Right lobe of liver (tissue), 6 donors: Measurements from ENCODE around the gene ST14. TPM values are rescaled to one million over a fixed set of nuclear protein-coding genes. Genes with fewer than 3 reads are reported as not detected.

Experiments used
- ATAC-seq, 4 donors: fragments of 200-7000 bp; cut with Tn5 transposase; one replicate each; pipeline ENCODE4 v1.9.1; 2020; ENCODE audit warnings: mild to moderate bottlenecking in 4 of 4, moderate library complexity in 4 of 4
- DNase-seq, 3 donors: peaks; one replicate each; pipeline ENCODE4 v3.0.0-alpha.2; 2020
- H3K27ac ChIP-seq, 3 donors: fragments of 200-600 bp; one replicate each; pipeline ENCODE4 v1.8.0; 2022
- H3K27me3 ChIP-seq, 2 donors: fragments of 200-600 bp; one replicate each; pipeline ENCODE4 v1.8.0; 2022
- H3K36me3 ChIP-seq, 4 donors: fragments of 200-600 bp; sonication (generic) in 1 of 4; one replicate each; pipeline versions ENCODE4 v1.5.1 to v1.8.0; 2017 to 2022; ENCODE audit warnings: control low read depth in 1 of 4
- H3K4me1 ChIP-seq, 4 donors: fragments of 200-600 bp; sonication (generic) in 1 of 4; one replicate each; pipeline versions ENCODE4 v1.5.1 to v1.8.0; 2017 to 2022; ENCODE audit warnings: control low read depth in 1 of 4
- H3K4me3 ChIP-seq, 3 donors: fragments of 200-600 bp; one replicate each; pipeline ENCODE4 v1.8.0; 2022
- H3K9me3 ChIP-seq, 4 donors: fragments of 200-600 bp; sonication (generic) in 1 of 4; one replicate each; pipeline versions ENCODE4 v1.5.1 to v1.8.0; 2017 to 2022; ENCODE audit warnings: control low read depth in 1 of 4
- POLR2A ChIP-seq: fragments of 450-650 bp; IDR thresholded peaks from one replicate; pipeline ENCODE4 v1.6.1; 2017; ENCODE audit warnings: antibody characterized with exemption, mild to moderate bottlenecking
- WGBS: methylation state at CpG from one replicate; pipeline ENCODE4 v1.1.6; 2018; ENCODE audit warnings: low coverage, low lambda C conversion rate; ENCODE audit not compliant: insufficient coverage; ENCODE audit errors: missing lambda C conversion rate; 5-methylcytosine and 5-hydroxymethylcytosine counted together
- intact Hi-C, 2 donors: fragments of 100-400 bp; cut with DNase I; formaldehyde crosslinking; loops; one replicate each; pipeline versions ENCODE4 v1.11.2 to v1.14.1; 2022
- total RNA-seq, 6 experiments: library from RNA; depleted of rRNA in 2 of 6; stranded (reverse); fragments of >200 nt in 2 of 6; fragmentation: NEBNext Ultra II Directional in 3 of 6; extraction: Animal tissue kit (Norgen Biotek cat#: 25700) in 3 of 6; gene quantifications; one replicate each; pipeline versions ENCODE4 v1.1.0 to v1.2.4, GENCODE V29; 2016 to 2023
- TF ChIP-seq, protein P1 (sequence below), 4 donors: fragments of 200-600 bp in 3 of 4; fragments of 450-650 bp in 1 of 4; IDR thresholded peaks; one replicate each; pipeline versions ENCODE4 v1.5.1 to v1.8.0; 2016 to 2022; ENCODE audit warnings: antibody characterized with exemption in 4 of 4, mild to moderate bottlenecking in 2 of 4
- donor health status: DM: no; HTN: yes; CAD: no.
- donor health status: DM: no; HTN: no; CAD: no.
- donor health status: DM: no; HTN: no; CAD: no.
- donor health status: DM: no; HTN: yes; CAD: no.
- donor health status: DM: no; HTN: yes; CAD: no.

Gene ST14
- total RNA-seq, 6 experiments from 2014 or later: 2.5 to 16.7 (median 10.8) TPM

DNA sequence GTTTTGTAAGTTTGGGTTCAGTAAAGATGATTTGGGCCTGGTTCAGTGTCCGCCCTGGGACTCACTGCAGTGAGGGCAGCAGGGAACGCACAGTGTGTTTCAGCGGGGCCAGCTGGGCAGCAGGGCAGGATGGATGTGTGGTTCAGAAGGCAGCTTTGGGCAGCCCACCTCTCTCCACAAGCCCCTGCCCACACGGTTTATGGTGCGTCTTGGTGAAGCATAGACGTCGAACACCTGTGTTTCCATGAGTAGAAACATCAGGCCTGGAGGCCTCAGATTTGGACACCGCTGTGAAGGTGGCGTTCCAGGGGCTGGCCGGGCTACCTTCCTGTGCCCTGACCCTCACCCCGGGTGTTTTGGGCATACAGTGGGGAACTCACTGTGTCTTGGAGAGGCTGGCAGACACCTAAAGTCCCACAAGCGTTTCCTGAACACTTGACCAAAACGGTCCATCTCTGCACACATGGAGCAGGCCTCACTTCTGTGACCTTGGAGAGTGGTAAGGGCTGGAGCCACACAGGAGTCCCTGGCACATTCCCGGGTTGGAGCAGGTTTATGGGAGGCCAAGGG is 59.0 kb downstream of the ST14 start:
- ATAC-seq (no peak), DNase-seq (no peak)
- Histone ChIP-seq H3K27ac (no peak overlapping the region), H3K4me3 (no peak overlapping the region), H3K4me1 (no peaks in the 10 kb centered on the region), H3K9me3 (no peaks in the 10 kb centered on the region), H3K27me3 (no peaks in the 10 kb centered on the region), H3K36me3 (no peaks in the 10 kb centered on the region)
- intact Hi-C loops: loop anchor here (10.0 kb wide), 3 partner anchors 156 to 646 kb away; partner anchors contain the start of gene ADAMTS8 (in 1 of the 2)
- no CpG with 5 or more reads among the region's 14 CpGs for WGBS
- TF ChIP-seq, protein P1, sequence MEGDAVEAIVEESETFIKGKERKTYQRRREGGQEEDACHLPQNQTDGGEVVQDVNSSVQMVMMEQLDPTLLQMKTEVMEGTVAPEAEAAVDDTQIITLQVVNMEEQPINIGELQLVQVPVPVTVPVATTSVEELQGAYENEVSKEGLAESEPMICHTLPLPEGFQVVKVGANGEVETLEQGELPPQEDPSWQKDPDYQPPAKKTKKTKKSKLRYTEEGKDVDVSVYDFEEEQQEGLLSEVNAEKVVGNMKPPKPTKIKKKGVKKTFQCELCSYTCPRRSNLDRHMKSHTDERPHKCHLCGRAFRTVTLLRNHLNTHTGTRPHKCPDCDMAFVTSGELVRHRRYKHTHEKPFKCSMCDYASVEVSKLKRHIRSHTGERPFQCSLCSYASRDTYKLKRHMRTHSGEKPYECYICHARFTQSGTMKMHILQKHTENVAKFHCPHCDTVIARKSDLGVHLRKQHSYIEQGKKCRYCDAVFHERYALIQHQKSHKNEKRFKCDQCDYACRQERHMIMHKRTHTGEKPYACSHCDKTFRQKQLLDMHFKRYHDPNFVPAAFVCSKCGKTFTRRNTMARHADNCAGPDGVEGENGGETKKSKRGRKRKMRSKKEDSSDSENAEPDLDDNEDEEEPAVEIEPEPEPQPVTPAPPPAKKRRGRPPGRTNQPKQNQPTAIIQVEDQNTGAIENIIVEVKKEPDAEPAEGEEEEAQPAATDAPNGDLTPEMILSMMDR (IDR thresholded peaks at IDR 0.05): no peak
- no peak for TF ChIP-seq POLR2A

DNA sequence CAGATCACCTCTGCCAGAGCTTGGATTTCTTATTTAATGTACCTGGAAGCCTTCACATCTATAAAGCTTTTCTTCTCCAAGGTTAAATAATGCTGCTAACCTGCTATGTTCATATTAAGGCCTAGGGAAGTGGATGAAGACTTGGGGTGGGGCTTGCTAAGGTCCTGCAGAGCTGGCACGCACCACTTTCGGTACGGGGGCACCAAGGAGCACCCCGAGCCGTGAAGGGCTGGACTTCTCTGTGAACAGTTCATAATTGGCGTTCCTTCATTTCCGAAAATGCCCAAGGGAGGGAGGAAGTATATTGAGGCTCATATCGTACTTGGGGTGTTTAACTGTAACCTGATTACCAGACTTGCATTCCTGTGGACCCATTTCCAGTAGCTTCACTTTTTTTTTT is 59.6 kb downstream of the ST14 start:
- 95% methylated on average over 8 of the region's 8 CpGs for WGBS
- Histone ChIP-seq H3K4me3 (no peak overlapping the region), H3K27me3 (no peaks in the 10 kb centered on the region), H3K27ac (no peak overlapping the region), H3K4me1 (no peaks in the 10 kb centered on the region), H3K9me3 (no peaks in the 10 kb centered on the region), H3K36me3 (no peaks in the 10 kb centered on the region)
- DNase-seq: no peak
- TF ChIP-seq, protein P1 (IDR thresholded peaks at IDR 0.05): no peak
- TF ChIP-seq POLR2A: no peak
- intact Hi-C loops: loop anchor here (10.0 kb wide), 3 partner anchors 156 to 646 kb away; partner anchors contain the start of gene ADAMTS8 (in 1 of the 2)
- no peak for ATAC-seq

DNA sequence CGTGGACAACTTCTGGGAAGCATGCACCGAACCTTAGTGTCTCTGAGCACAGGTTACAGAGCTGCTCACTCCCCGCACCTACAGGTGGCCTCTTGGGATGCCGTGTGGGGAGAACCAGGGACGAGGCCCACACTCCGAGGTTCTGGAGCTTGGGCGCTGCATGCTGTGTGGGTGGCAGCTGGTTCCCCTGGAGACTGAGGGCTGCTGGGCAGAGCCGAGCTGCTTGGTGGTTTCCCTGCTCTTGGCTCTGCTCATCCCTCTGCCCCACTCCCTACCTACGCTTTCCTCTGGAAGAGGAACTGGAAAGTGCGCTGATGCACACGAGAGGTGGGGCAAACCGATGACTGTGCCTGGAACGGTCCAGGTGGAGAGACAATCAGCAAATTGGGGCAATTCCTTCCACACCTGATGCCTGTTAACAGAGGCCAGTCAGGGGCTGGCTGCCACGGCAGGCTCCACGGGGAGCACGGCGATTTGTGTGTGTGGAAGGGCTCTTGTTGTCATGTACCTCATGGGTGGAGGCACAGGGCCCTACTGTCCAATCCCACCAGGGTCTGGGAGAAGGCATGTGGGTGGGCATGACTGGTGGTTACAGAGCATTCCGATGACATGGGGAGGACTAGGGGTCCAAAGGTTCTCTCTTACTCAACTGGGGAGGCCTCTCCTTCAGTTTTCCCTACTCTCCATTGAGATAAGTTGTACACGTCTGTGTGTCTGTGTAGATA is 60.9 kb downstream of the ST14 start:
- Histone ChIP-seq H3K4me1 (no peaks in the 10 kb centered on the region), H3K27me3 (no peaks in the 10 kb centered on the region), H3K4me3 (no peak overlapping the region), H3K9me3 (no peaks in the 10 kb centered on the region), H3K36me3 (no peaks in the 10 kb centered on the region), H3K27ac (no peak overlapping the region)
- ATAC-seq (peak in 1 of 4 donors; percentile 6), DNase-seq (no peak)
- WGBS: 81% methylated on average over 3 of the region's 19 CpGs
- no peak for TF ChIP-seq POLR2A
- TF ChIP-seq, protein P1 (IDR thresholded peaks at IDR 0.05): no peak
- intact Hi-C loops: no loop called here

DNA sequence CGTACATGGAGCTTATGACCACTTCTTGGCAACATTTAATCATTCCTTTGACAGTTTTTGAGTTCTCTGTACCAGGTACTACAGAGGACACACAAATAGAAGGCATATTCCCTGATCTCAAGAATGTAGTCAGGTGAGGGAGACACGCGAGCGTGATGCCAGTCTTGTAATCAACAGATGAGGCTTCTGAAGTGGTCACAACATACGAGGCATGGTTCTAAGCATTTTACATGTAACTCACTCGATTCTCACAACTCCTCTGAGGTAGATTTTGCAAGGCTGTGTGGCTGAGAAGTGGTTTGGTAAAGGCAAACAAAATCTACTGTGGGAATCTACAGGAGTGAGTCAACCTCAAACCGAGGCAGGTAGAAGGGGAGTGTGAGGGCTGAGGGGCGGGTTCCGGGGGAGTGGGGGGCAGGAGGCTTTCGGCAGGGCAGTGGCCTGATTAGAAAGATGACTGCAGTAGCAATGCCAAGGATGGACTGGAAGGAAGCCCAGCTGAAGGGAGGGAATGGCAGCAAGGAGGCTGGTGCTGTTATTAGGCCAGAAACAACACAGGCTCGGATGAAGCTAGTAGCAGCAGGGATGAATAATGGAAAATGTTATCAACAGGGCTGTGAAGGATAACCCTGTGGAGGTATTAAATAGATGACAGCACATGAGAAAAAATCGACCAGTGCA is 63.8 kb downstream of the ST14 start:
- H3K4me3 ChIP-seq: no peak overlapping the region
- H3K27ac ChIP-seq: no peak overlapping the region
- ATAC-seq (no peak), DNase-seq (no peak)
- intact Hi-C loops: no loop called here
- H3K27me3 ChIP-seq: no peaks in the 10 kb centered on the region
- 80% methylated on average over 10 of the region's 12 CpGs for WGBS
- TF ChIP-seq, protein P1 (IDR thresholded peaks at IDR 0.05): no peak
- TF ChIP-seq POLR2A: no peak
- H3K9me3 ChIP-seq: no peaks in the 10 kb centered on the region
- H3K4me1 ChIP-seq: no peaks in the 10 kb centered on the region
- no peaks in the 10 kb centered on the region for H3K36me3 ChIP-seq
